Chondrocyte (in vitro differentiated cells): Measurements from ENCODE around the gene TP53BP1. TPM values are rescaled to one million over a fixed set of nuclear protein-coding genes. Genes with fewer than 3 reads are reported as not detected.
"Not testable (repeated sequence)": the region's sequence is repeated elsewhere in the genome, so short reads cannot be mapped to it uniquely, and the experiment has no call there.

Experiments used
- DNase-seq: peaks from one replicate; pipeline ENCODE4 v3.0.0; 2021; ENCODE audit warnings: mixed read lengths, low spot score
- H3K27ac Mint-ChIP-seq: one replicate; pipeline ENCODE4 v1.8.0; 2021; ENCODE audit warnings: mild to moderate bottlenecking, moderate library complexity, mixed read lengths; ENCODE audit not compliant: unreplicated experiment
- H3K27me3 Mint-ChIP-seq: 2 replicates; pipeline ENCODE4 v1.8.0; 2021; ENCODE audit warnings: low read depth, mixed read lengths
- H3K36me3 Mint-ChIP-seq: 2 replicates; pipeline ENCODE4 v1.8.0; 2021; ENCODE audit warnings: low read depth, mixed read lengths
- H3K4me1 Mint-ChIP-seq: 2 replicates; pipeline ENCODE4 v1.8.0; 2021; ENCODE audit warnings: low read depth, mild to moderate bottlenecking, mixed read lengths
- H3K4me3 Mint-ChIP-seq: one replicate; pipeline ENCODE4 v1.8.0; 2021; ENCODE audit warnings: mild to moderate bottlenecking, moderate library complexity, mixed read lengths; ENCODE audit not compliant: unreplicated experiment
- H3K9me3 Mint-ChIP-seq: 2 replicates; pipeline ENCODE4 v1.8.0; 2021; ENCODE audit warnings: low read depth, mixed read lengths
- CTCF ChIP-seq: fragments of 200-600 bp; sonication (generic); IDR thresholded peaks from 2 replicates; pipeline ENCODE4 v1.5.0; 2021; ENCODE audit warnings: antibody characterized with exemption, mild to moderate bottlenecking, moderate library complexity
- total RNA-seq: library from RNA; stranded (reverse); gene quantifications from 3 replicates; pipeline ENCODE4 v1.2.1, GENCODE V29; 2021

TP53BP1 gene
- total RNA-seq, 1 donor from 2014 or later = 45.6 TPM

DNA sequence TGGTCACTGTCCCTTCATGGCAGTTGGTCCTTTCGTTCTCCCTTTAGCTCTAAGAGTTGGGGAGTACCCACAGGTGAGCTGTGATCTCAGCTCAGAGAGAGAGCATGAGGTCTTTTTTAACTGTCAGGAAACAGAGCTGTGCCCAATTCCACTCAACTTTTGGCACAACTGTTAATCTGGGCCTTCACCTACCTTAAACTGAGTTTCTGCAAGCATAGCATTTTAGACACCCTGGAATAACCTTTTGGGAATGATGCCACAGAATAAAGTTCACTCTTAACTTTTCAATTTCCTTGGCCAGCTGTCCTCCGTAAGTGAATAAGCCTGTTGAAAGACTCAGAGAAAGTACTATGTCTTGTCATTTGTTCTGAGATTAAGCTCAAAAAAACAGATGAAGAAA, 86.1 kb downstream of the TP53BP1 start:
- TF ChIP-seq CTCF = no peak
- H3K4me1 Mint-ChIP-seq = peaks cover 7% of the 10 kb centered on the region
- H3K9me3 Mint-ChIP-seq = no peaks in the 10 kb centered on the region
- no peak for DNase-seq
- H3K4me3 Mint-ChIP-seq = no peak overlapping the region
- H3K27ac Mint-ChIP-seq = no peak overlapping the region
- H3K36me3 Mint-ChIP-seq = peaks cover 55% of the 10 kb centered on the region
- H3K27me3 Mint-ChIP-seq = no peaks in the 10 kb centered on the region

GRCh38 chr15:43406189-43406588, 86.8 kb downstream of the TP53BP1 start:
- H3K9me3 Mint-ChIP-seq = no peaks in the 10 kb centered on the region
- no peak overlapping the region for H3K27ac Mint-ChIP-seq
- no peak for TF ChIP-seq CTCF
- H3K4me1 Mint-ChIP-seq = peaks cover 7% of the 10 kb centered on the region
- DNase-seq = no peak
- H3K36me3 Mint-ChIP-seq = peaks cover 61% of the 10 kb centered on the region
- no peaks in the 10 kb centered on the region for H3K27me3 Mint-ChIP-seq
- H3K4me3 Mint-ChIP-seq = no peak overlapping the region

DNA sequence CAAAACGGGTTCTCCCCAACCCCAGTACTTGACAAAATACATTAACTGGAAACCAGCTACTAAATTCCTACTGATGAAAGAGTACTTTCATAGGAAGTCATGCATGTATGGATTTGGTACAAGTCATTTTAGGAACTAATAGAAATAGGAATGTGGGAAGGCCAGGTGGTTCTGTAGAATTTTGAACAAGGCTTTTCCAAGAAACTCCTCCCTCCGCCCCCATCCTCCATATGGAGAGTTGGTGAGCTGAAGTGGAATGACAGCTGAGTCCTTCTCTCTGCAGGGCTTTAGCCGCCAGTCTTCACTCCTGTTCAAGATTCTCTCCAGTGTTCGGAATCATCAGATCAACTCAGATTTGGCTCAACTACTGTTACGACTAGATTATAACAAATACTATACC, 88.8 kb downstream of the TP53BP1 start:
- Mint-ChIP-seq H3K36me3 (peaks cover 55% of the 10 kb centered on the region), H3K27me3 (no peaks in the 10 kb centered on the region), H3K9me3 (no peaks in the 10 kb centered on the region), H3K27ac (no peak overlapping the region), H3K4me3 (no peak overlapping the region), H3K4me1 (no peaks in the 10 kb centered on the region)
- TF ChIP-seq CTCF = no peak
- DNase-seq = no peak

DNA sequence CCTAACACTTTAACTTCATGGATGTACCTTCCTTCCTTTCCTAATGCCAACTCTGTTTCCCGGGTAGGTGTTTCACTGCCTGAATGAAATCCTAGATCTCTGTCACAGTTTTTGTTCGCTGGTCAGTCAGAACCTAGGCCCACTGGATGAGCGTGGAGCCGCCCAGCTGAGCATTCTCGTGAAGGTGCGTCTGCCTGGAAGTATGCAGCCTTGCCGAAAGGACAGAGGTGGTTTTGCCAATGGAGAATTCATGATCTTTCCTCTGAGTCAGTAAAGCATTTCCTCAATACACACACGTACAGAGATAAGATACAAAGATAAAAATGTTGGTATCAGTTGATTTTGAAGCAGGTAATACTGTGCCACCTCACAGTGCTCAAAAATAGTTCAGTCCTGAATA, 89.3 kb downstream of the TP53BP1 start:
- no peaks in the 10 kb centered on the region for H3K4me1 Mint-ChIP-seq
- no peak overlapping the region for H3K4me3 Mint-ChIP-seq
- H3K36me3 Mint-ChIP-seq = peaks cover 50% of the 10 kb centered on the region
- no peaks in the 10 kb centered on the region for H3K9me3 Mint-ChIP-seq
- no peak for TF ChIP-seq CTCF
- DNase-seq = no peak
- no peak overlapping the region for H3K27ac Mint-ChIP-seq
- H3K27me3 Mint-ChIP-seq = no peaks in the 10 kb centered on the region

- H3K9me3 Mint-ChIP-seq = no peaks in the 10 kb centered on the region
- no peak for TF ChIP-seq CTCF
- peaks cover 42% of the 10 kb centered on the region for H3K36me3 Mint-ChIP-seq
- H3K4me3 Mint-ChIP-seq = no peak overlapping the region
- no peak for DNase-seq
- H3K4me1 Mint-ChIP-seq = no peaks in the 10 kb centered on the region
- no peaks in the 10 kb centered on the region for H3K27me3 Mint-ChIP-seq
- H3K27ac Mint-ChIP-seq = no peak overlapping the region
These were observed 90.7 kb downstream of the TP53BP1 start for GRCh38 chr15:43402255-43402654.

DNA sequence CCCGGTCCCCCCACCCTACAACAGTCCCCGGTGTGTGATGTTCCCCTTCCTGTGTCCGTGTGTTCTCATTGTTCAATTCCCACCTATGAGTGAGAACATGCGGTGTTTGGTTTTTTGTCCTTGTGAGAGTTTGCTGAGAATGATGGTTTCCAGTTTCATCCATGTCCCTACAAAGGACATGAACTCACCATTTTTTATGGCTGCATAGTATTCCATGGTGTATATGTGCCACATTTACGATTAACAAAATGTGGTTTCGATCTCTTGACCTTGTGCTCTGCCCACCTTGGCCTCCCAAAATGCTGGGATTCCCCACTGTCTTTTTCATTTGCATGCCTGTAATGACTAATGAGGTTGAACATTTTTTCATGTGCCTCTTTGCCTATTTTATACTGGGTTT, 99.4 kb downstream of the TP53BP1 start:
- not testable (repeated sequence) for H3K27me3 Mint-ChIP-seq, H3K4me3 Mint-ChIP-seq

More for the DNA sequence above, 99.4 kb downstream of the TP53BP1 start:
- H3K9me3 Mint-ChIP-seq, H3K4me1 Mint-ChIP-seq, DNase-seq, H3K27ac Mint-ChIP-seq: not testable (repeated sequence)
- H3K36me3 Mint-ChIP-seq = peaks cover 19% of the 10 kb centered on the region
